Activated CD8-positive, alpha-beta memory T cell treated with anti-CD3 and anti-CD28 coated beads for 1 hour (primary cell): ENCODE data around the gene GNAT1.
"Not testable (repeated sequence)": the region's sequence is repeated elsewhere in the genome, so short reads cannot be mapped to it uniquely, and the experiment has no call there.

Experiments used
- DNase-seq, 2 donors: peaks; one replicate each; pipeline ENCODE4 v3.0.0-alpha.2; 2020; ENCODE audit warnings: low read depth in 1 of 2; ENCODE audit errors: extremely low read depth in 1 of 2

The GNAT1 gene

GRCh38 chr3:50217681-50218080, 26.3 kb downstream of the GNAT1 start:
- DNase-seq: no peak

GRCh38 chr3:50218448-50218847, 27.0 kb downstream of the GNAT1 start:
- DNase-seq: no peak

- no peak for DNase-seq
These were observed 27.9 kb downstream of the GNAT1 start for GRCh38 chr3:50219285-50219684.

- no peak for DNase-seq
These were observed 28.7 kb downstream of the GNAT1 start for GRCh38 chr3:50220109-50220508.

GRCh38 chr3:50221051-50221410, 29.6 kb downstream of the GNAT1 start:
- no peak for DNase-seq

- DNase-seq: no peak
These were observed 30.2 kb downstream of the GNAT1 start for GRCh38 chr3:50221411-50222168.

GRCh38 chr3:50222169-50222528, 30.7 kb downstream of the GNAT1 start:
- no peak for DNase-seq

GRCh38 chr3:50224639-50225038, 33.2 kb downstream of the GNAT1 start:
- no peak for DNase-seq

GRCh38 chr3:50226888-50227389, 35.5 kb downstream of the GNAT1 start:
- DNase-seq: no peak

GRCh38 chr3:50227390-50228183, 36.2 kb downstream of the GNAT1 start:
- DNase-seq: peak; percentile 68 to 87

- not testable (repeated sequence) for DNase-seq
These were observed 36.9 kb downstream of the GNAT1 start for GRCh38 chr3:50228184-50228763.

GRCh38 chr3:50229490-50229889, 38.1 kb downstream of the GNAT1 start:
- DNase-seq: no peak

GRCh38 chr3:50230104-50230793, 38.8 kb downstream of the GNAT1 start:
- no peak for DNase-seq

GRCh38 chr3:50230794-50231125, 39.4 kb downstream of the GNAT1 start:
- DNase-seq: no peak

GRCh38 chr3:50231581-50231980, 40.2 kb downstream of the GNAT1 start:
- DNase-seq: no peak

GRCh38 chr3:50232303-50232702, 40.9 kb downstream of the GNAT1 start:
- DNase-seq: no peak

GRCh38 chr3:50233176-50233575, 41.8 kb downstream of the GNAT1 start:
- no peak for DNase-seq

- DNase-seq: peak; percentile 97
These were observed 44.5 kb downstream of the GNAT1 start, which contains the start of gene GNAI2 for GRCh38 chr3:50235716-50236483. Gene GNAI2 (plus strand): TSS chr3:50236204. CDS start chr3:50236336, 132 bp downstream.

GRCh38 chr3:50236484-50237132, 45.2 kb downstream of the GNAT1 start:
- no peak for DNase-seq

- DNase-seq: no peak
These were observed 45.8 kb downstream of the GNAT1 start for GRCh38 chr3:50237133-50237651.
